ENCODE results near the gene SCUBE1. TPM values are rescaled to one million over a fixed set of nuclear protein-coding genes. Genes with fewer than 3 reads are reported as not detected.

Gene SCUBE1
- total and polyA plus RNA-seq, 2 donors: 0.30 to 0.52 TPM

DNA sequence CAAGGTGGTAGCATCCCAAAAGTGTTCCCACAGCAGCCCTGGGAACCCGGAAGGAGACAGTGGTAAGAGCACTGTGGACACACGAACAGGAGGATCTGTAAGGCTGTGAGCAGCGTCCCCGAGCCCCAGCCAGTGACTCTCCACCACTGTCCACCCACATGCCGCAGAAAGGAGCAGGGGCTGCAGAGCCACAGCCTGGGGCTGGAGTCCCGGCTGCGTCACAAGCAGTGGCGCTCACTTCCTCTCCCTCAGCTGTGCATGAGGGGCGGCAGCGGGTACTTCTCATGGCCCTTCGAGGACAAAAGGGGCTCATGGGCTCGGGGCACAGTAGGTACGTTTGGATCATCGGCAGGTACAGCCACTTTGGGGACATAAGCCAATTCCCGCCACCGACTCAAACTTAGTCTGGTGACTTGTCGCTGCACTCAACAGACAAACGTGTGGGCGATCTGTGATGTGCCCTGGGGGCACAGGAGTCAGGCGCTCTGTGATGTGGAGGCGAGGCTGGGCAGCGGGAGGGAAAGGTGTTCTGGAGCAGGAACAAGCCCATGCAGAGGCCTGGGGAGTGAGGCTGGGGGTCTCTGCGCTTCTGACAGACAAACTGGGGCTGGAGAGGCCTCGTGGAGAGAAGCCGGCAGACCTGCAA lies 68.5 kb downstream of the SCUBE1 start:
- Histone ChIP-seq H3K4me1 (ENCODE audit: control insufficient read depth in 2 of 2, insufficient read depth in 2 of 2, low read length in 2 of 2) (peaks cover 0 to 3% of the 10 kb centered on the region in 2 donors), H3K36me3 (ENCODE audit: control insufficient read depth in 2 of 2, insufficient read depth in 2 of 2, low read length in 1 of 2) (no peaks in the 10 kb centered on the region), H3K27ac (ENCODE audit: low read depth in 1 of 2, low read length in 1 of 2) (no peak overlapping the region), H3K4me3 (ENCODE audit: low read length in 2 of 2) (no peak overlapping the region), H3K27me3 (ENCODE audit: control insufficient read depth in 2 of 2, insufficient read depth in 1 of 2, low read length in 1 of 2) (no peaks in the 10 kb centered on the region), H3K9me3 (ENCODE audit: control insufficient read depth in 2 of 2, insufficient read depth in 1 of 2, low read length in 1 of 2) (no peaks in the 10 kb centered on the region)
- WGBS: 91% methylated on average over 25 of the region's 25 CpGs
- no peak for DNase-seq (ENCODE audit: low read depth in 6 of 9, low spot score in 9 of 9)

DNA sequence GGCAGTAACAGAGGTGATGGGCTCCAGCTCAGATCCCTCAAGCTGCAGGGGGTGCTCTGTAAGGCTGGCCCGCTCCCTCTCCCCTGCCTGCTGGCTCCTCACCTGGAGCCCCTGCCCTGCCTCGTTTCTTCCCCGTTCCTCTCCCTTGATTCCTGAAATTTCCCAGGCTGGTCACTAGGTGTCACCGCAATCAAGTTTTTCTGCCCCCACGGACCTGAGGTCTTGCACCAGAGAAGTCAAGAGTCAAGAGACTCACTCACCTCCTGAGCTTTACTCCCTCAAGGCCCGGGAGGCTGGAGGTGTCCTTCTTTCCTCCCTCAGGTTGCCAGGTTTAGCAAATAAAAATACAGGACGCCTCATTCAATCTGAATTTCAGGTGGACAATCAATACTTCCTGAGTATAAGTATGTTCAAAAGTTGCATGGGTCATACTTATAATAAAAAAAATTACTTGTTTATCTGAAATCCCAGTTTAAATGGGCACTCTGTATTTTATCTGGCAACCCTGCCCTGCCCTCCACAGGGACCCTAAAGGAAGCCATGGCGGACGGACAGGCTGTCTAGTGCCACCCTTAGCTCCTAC lies 69.2 kb downstream of the SCUBE1 start:
- Histone ChIP-seq H3K9me3 (ENCODE audit: control insufficient read depth in 2 of 2, insufficient read depth in 1 of 2, low read length in 1 of 2) (no peaks in the 10 kb centered on the region), H3K27ac (ENCODE audit: low read depth in 1 of 2, low read length in 1 of 2) (no peak overlapping the region), H3K4me3 (ENCODE audit: low read length in 2 of 2) (no peak overlapping the region), H3K4me1 (ENCODE audit: control insufficient read depth in 2 of 2, insufficient read depth in 2 of 2, low read length in 2 of 2) (peaks cover 0 to 3% of the 10 kb centered on the region in 2 donors), H3K27me3 (ENCODE audit: control insufficient read depth in 2 of 2, insufficient read depth in 1 of 2, low read length in 1 of 2) (no peaks in the 10 kb centered on the region), H3K36me3 (ENCODE audit: control insufficient read depth in 2 of 2, insufficient read depth in 2 of 2, low read length in 1 of 2) (no peaks in the 10 kb centered on the region)
- WGBS: 37% methylated on average over 9 of the region's 9 CpGs
- DNase-seq (ENCODE audit: low read depth in 6 of 9, low spot score in 9 of 9): peak in 5 of 9 donors; percentile 13 to 54 (median 25)

DNA sequence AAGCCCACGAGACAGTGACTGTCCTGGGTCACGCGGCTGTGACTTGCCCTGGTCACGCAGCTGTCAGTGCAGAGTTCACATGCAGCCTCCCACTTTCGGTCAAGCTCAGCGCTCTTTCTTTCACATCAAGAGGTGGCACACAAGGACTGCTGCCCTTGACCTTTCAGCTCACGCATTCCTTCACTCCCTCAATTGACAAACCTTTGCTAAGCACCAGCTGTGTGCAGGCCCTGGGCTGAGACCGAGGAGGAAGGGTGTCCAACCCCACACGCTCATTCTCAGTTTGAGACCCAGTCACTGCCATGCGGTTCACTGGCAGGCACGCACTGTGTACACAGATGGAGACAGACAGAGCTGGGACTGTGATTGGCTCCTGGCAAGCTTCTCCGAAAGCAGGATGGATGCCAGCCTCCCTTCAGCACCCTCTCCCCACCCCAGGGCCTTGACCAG lies 70.3 kb downstream of the SCUBE1 start:
- no peak for DNase-seq (ENCODE audit: low read depth in 6 of 9, low spot score in 9 of 9)
- no peaks in the 10 kb centered on the region for H3K27me3 ChIP-seq (ENCODE audit: control insufficient read depth in 2 of 2, insufficient read depth in 1 of 2, low read length in 1 of 2)
- no peak overlapping the region for H3K4me3 ChIP-seq (ENCODE audit: low read length in 2 of 2)
- WGBS: 97% methylated on average over 12 of the region's 12 CpGs
- H3K4me1 ChIP-seq (ENCODE audit: control insufficient read depth in 2 of 2, insufficient read depth in 2 of 2, low read length in 2 of 2): peaks cover 0 to 3% of the 10 kb centered on the region in 2 donors
- H3K36me3 ChIP-seq (ENCODE audit: control insufficient read depth in 2 of 2, insufficient read depth in 2 of 2, low read length in 1 of 2): no peaks in the 10 kb centered on the region
- no peak overlapping the region for H3K27ac ChIP-seq (ENCODE audit: low read depth in 1 of 2, low read length in 1 of 2)
- H3K9me3 ChIP-seq (ENCODE audit: control insufficient read depth in 2 of 2, insufficient read depth in 1 of 2, low read length in 1 of 2): no peaks in the 10 kb centered on the region

DNA sequence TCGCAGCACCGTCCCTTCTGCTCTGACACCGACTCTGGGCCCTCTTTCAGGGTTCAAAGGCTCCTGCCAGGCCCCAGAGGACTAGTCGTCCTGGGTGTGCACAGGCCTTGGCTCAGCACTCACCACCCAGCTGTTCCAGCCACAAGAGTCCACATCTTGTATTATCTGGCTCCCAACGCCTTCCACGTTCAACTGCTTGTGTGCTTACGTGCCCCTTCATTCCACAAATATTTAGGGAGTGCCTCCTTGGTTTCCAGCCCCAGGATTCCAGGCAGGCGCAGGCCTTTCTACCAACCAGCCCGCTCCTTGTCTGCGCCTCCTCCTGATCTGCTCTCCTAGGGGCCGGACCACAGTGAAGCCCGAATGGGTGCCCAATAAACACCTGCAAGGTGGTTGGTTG lies 70.9 kb downstream of the SCUBE1 start:
- Histone ChIP-seq H3K27ac (ENCODE audit: low read depth in 1 of 2, low read length in 1 of 2) (no peak overlapping the region), H3K36me3 (ENCODE audit: control insufficient read depth in 2 of 2, insufficient read depth in 2 of 2, low read length in 1 of 2) (no peaks in the 10 kb centered on the region), H3K27me3 (ENCODE audit: control insufficient read depth in 2 of 2, insufficient read depth in 1 of 2, low read length in 1 of 2) (no peaks in the 10 kb centered on the region), H3K4me3 (ENCODE audit: low read length in 2 of 2) (no peak overlapping the region), H3K9me3 (ENCODE audit: control insufficient read depth in 2 of 2, insufficient read depth in 1 of 2, low read length in 1 of 2) (no peaks in the 10 kb centered on the region), H3K4me1 (ENCODE audit: control insufficient read depth in 2 of 2, insufficient read depth in 2 of 2, low read length in 2 of 2) (peaks cover 0 to 3% of the 10 kb centered on the region in 2 donors)
- DNase-seq (ENCODE audit: low read depth in 6 of 9, low spot score in 9 of 9): no peak
- 95% methylated on average over 12 of the region's 12 CpGs for WGBS

DNA sequence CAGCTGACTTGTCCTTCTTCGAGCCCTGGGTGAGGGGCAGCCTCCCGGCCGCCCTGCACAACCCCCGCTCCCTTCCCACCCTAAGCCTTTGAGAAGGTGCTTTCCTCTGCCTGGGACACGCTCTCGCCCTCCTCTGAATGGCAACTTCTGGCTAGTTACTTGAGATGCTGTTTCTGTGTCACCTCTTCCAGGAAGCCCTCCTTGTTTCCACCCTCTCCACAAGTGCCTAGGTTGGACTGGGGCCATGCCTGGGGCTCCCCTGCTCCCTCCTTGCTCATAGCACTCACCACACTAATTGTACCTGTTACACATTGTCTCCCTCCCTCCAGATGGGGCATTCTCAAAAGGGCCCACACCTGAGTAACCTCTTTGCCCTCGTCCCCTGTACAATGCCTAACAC lies 72.2 kb downstream of the SCUBE1 start:
- Histone ChIP-seq H3K27me3 (ENCODE audit: control insufficient read depth in 2 of 2, insufficient read depth in 1 of 2, low read length in 1 of 2) (peaks cover 0 to 2% of the 10 kb centered on the region in 2 donors), H3K36me3 (ENCODE audit: control insufficient read depth in 2 of 2, insufficient read depth in 2 of 2, low read length in 1 of 2) (no peaks in the 10 kb centered on the region), H3K9me3 (ENCODE audit: control insufficient read depth in 2 of 2, insufficient read depth in 1 of 2, low read length in 1 of 2) (no peaks in the 10 kb centered on the region), H3K27ac (ENCODE audit: low read depth in 1 of 2, low read length in 1 of 2) (no peak overlapping the region), H3K4me1 (ENCODE audit: control insufficient read depth in 2 of 2, insufficient read depth in 2 of 2, low read length in 2 of 2) (peaks cover 0 to 5% of the 10 kb centered on the region in 2 donors), H3K4me3 (ENCODE audit: low read length in 2 of 2) (no peak overlapping the region)
- DNase-seq (ENCODE audit: low read depth in 6 of 9, low spot score in 9 of 9): no peak
- WGBS: 96% methylated on average over 7 of the region's 7 CpGs

DNA sequence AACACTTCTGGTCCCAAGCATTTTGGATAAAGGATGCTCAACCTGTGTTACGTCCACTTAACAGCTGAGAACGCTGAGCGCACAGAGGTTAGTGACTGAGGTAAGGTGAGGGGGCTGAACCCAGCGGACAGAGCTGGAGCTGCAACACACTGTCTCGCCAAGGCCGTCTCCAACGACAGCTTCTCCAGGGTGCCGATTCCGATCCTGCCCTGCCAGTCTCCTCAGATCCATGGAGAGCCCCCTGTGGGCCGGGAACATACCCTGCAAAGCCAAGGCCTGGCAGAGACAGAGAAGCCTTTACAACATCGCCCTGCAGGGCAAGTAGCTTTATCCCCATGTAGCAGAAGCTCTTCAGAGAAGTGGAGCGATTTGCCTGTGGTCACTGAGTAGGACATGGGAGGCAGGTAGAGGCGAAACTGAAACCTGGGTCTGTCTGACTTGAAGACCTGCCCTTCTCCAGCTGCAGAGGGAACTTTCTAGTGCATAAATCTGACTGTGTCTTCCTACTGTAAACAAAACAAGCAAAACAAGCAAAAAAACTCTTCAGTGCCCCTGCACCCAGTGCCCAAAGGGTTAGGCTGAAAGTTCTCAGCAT lies 72.8 kb downstream of the SCUBE1 start:
- H3K4me1 ChIP-seq (ENCODE audit: control insufficient read depth in 2 of 2, insufficient read depth in 2 of 2, low read length in 2 of 2): peaks cover 0 to 5% of the 10 kb centered on the region in 2 donors
- H3K36me3 ChIP-seq (ENCODE audit: control insufficient read depth in 2 of 2, insufficient read depth in 2 of 2, low read length in 1 of 2): no peaks in the 10 kb centered on the region
- H3K9me3 ChIP-seq (ENCODE audit: control insufficient read depth in 2 of 2, insufficient read depth in 1 of 2, low read length in 1 of 2): no peaks in the 10 kb centered on the region
- H3K4me3 ChIP-seq (ENCODE audit: low read length in 2 of 2): no peak overlapping the region
- H3K27me3 ChIP-seq (ENCODE audit: control insufficient read depth in 2 of 2, insufficient read depth in 1 of 2, low read length in 1 of 2): peaks cover 0 to 2% of the 10 kb centered on the region in 2 donors
- DNase-seq (ENCODE audit: low read depth in 6 of 9, low spot score in 9 of 9): no peak
- no peak overlapping the region for H3K27ac ChIP-seq (ENCODE audit: low read depth in 1 of 2, low read length in 1 of 2)
- WGBS: 92% methylated on average over 13 of the region's 13 CpGs

DNA sequence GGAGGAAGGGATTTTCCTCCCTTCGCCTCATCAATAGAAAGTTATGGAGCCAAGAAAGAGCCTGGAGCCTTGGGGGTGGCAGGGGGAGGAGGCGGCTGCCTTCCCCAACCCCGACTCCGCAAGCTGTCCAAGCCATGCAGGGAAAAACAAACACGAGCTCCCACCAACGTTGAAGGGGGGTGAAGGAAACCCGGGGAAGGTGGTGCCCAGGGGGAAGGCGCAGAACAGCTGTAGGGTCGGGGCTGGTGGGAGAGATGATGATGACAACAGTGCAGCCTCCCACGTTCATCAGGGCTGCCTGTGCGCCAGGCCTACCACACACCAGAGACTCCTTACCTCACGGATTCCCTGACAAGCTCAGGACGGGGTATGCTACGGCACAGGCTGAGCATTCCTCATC lies 73.5 kb downstream of the SCUBE1 start:
- Histone ChIP-seq H3K27ac (ENCODE audit: low read depth in 1 of 2, low read length in 1 of 2) (no peak overlapping the region), H3K9me3 (ENCODE audit: control insufficient read depth in 2 of 2, insufficient read depth in 1 of 2, low read length in 1 of 2) (no peaks in the 10 kb centered on the region), H3K36me3 (ENCODE audit: control insufficient read depth in 2 of 2, insufficient read depth in 2 of 2, low read length in 1 of 2) (no peaks in the 10 kb centered on the region), H3K4me1 (ENCODE audit: control insufficient read depth in 2 of 2, insufficient read depth in 2 of 2, low read length in 2 of 2) (peaks cover 0 to 9% of the 10 kb centered on the region in 2 donors), H3K4me3 (ENCODE audit: low read length in 2 of 2) (no peak overlapping the region), H3K27me3 (ENCODE audit: control insufficient read depth in 2 of 2, insufficient read depth in 1 of 2, low read length in 1 of 2) (peaks cover 0 to 6% of the 10 kb centered on the region in 2 donors)
- 90% methylated on average over 14 of the region's 14 CpGs for WGBS
- DNase-seq (ENCODE audit: low read depth in 6 of 9, low spot score in 9 of 9): no peak

DNA sequence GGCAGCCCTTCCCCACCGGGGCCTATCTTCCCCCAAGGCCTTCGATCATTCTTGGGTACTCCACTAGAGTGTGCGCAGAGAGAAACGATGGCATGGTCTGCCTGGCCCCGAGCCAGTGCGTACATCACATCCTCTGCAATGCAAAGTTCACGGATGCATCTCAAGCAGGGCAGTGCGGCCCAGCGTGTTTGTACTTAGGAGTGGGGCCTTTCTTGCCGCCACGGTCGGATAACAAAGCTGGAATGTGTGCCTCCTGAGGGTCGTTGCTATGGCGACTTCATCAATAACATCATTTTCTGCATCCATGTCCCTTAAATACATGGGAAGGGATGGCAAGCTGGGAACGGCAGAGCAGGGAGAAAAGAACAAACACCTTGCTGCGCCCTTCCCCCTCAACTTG lies 73.9 kb downstream of the SCUBE1 start:
- H3K36me3 ChIP-seq (ENCODE audit: control insufficient read depth in 2 of 2, insufficient read depth in 2 of 2, low read length in 1 of 2): no peaks in the 10 kb centered on the region
- peaks cover 0 to 13% of the 10 kb centered on the region in 2 donors for H3K4me1 ChIP-seq (ENCODE audit: control insufficient read depth in 2 of 2, insufficient read depth in 2 of 2, low read length in 2 of 2)
- H3K4me3 ChIP-seq (ENCODE audit: low read length in 2 of 2): no peak overlapping the region
- H3K27ac ChIP-seq (ENCODE audit: low read depth in 1 of 2, low read length in 1 of 2): no peak overlapping the region
- 97% methylated on average over 16 of the region's 16 CpGs for WGBS
- peaks cover 0 to 10% of the 10 kb centered on the region in 2 donors for H3K27me3 ChIP-seq (ENCODE audit: control insufficient read depth in 2 of 2, insufficient read depth in 1 of 2, low read length in 1 of 2)
- no peak for DNase-seq (ENCODE audit: low read depth in 6 of 9, low spot score in 9 of 9)
- H3K9me3 ChIP-seq (ENCODE audit: control insufficient read depth in 2 of 2, insufficient read depth in 1 of 2, low read length in 1 of 2): no peaks in the 10 kb centered on the region

DNA sequence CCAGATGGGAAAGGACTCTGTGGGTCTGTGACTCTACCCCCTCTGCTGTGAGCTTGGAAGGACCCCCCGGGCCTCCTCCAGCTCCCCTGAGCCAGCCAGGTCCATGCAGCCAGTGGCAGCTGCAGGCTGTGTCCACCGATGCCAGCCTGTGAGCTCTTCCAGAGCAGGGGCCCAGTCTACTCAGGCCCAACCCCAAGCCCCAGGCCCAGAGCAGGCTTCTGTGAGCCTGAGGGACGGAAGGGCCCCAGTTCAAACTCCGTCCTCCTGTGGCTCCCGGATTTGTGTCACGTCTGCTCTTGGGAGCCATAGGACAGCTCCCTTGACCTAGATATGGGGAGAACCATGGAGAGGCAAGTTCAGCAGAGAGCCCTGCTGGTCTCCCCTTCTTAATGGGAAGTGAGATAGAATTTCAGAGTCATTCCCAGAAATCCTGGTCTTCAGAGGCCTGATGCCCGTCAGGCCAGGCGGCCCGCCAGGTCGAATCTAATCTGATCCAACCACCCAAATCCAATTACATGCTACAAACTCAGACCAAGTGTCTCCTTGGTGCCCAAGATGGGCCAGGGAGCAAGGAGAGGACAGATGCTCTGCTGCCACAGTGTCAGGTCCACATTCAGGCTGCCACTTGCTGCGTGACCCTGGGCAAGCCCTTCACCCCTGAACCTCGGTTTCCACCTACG lies 75.1 kb downstream of the SCUBE1 start:
- H3K9me3 ChIP-seq (ENCODE audit: control insufficient read depth in 2 of 2, insufficient read depth in 1 of 2, low read length in 1 of 2): no peaks in the 10 kb centered on the region
- peaks cover 8 to 24% of the 10 kb centered on the region in 2 donors for H3K4me1 ChIP-seq (ENCODE audit: control insufficient read depth in 2 of 2, insufficient read depth in 2 of 2, low read length in 2 of 2)
- H3K27me3 ChIP-seq (ENCODE audit: control insufficient read depth in 2 of 2, insufficient read depth in 1 of 2, low read length in 1 of 2): peaks cover 0 to 22% of the 10 kb centered on the region in 2 donors
- H3K27ac ChIP-seq (ENCODE audit: low read depth in 1 of 2, low read length in 1 of 2): no peak overlapping the region
- no peaks in the 10 kb centered on the region for H3K36me3 ChIP-seq (ENCODE audit: control insufficient read depth in 2 of 2, insufficient read depth in 2 of 2, low read length in 1 of 2)
- H3K4me3 ChIP-seq (ENCODE audit: low read length in 2 of 2): no peak overlapping the region
- 86% methylated on average over 13 of the region's 13 CpGs for WGBS
- no peak for DNase-seq (ENCODE audit: low read depth in 6 of 9, low spot score in 9 of 9)

Measured in thymus (tissue), 11 donors.